CD14-positive monocyte (primary cell): Measurements from ENCODE around the gene A2M. TPM values are rescaled to one million over a fixed set of nuclear protein-coding genes. Genes with fewer than 3 reads are reported as not detected.
A peak's percentile ranks its signal among the peaks of the same experiment; 100 is the strongest.

Experiments used
- DNase-seq, 3 donors: peaks; one replicate each; pipeline ENCODE4 v3.0.0-alpha.2; 2011 to 2022
- H2AFZ ChIP-seq: 2 replicates; pipeline ENCODE4 v1.6.0; 2012; ENCODE audit warnings: mild to moderate bottlenecking, low read depth, low read length, inconsistent platforms; ENCODE audit not compliant: insufficient read depth, poor library complexity, severe bottlenecking
- H3K27ac ChIP-seq, 2 donors: 1 replicate in 1 of 2; 2 replicates in 1 of 2; pipeline ENCODE4 v1.5.1; 2012 to 2013; ENCODE audit warnings: low read length in 2 of 2, control low read depth in 1 of 2, inconsistent platforms in 1 of 2, low read depth in 1 of 2, mild to moderate bottlenecking in 1 of 2
- H3K27me3 ChIP-seq, 2 donors: one replicate each; pipeline versions ENCODE4 v1.6.0 to v1.6.1; 2011 to 2013; ENCODE audit warnings: low read length in 2 of 2; ENCODE audit not compliant: control insufficient read depth in 2 of 2, insufficient read depth in 2 of 2
- H3K36me3 ChIP-seq, 2 donors: replicated peaks in 1 of 2; 1 replicate in 1 of 2; 2 replicates in 1 of 2; pipeline versions ENCODE4 v1.5.1 to v1.6.1; 2012 to 2013; ENCODE audit warnings: low read length in 2 of 2, control low read depth in 1 of 2, inconsistent platforms in 1 of 2, mild to moderate bottlenecking in 1 of 2; ENCODE audit not compliant: insufficient read depth in 2 of 2, control insufficient read depth in 1 of 2
- H3K4me1 ChIP-seq, 2 donors: 1 replicate in 1 of 2; 2 replicates in 1 of 2; pipeline versions ENCODE4 v1.5.1 to v1.6.1; 2012 to 2013; ENCODE audit warnings: low read length in 2 of 2, control low read depth in 1 of 2, inconsistent platforms in 1 of 2, mild to moderate bottlenecking in 1 of 2, moderate library complexity in 1 of 2; ENCODE audit not compliant: insufficient read depth in 2 of 2, control insufficient read depth in 1 of 2
- H3K4me2 ChIP-seq: replicated peaks from 2 replicates; pipeline ENCODE3; 2012; ENCODE audit warnings: low read length, moderate library complexity, mild to moderate bottlenecking; ENCODE audit not compliant: poor library complexity, severe bottlenecking; ENCODE audit errors: extremely low read depth
- H3K4me3 ChIP-seq, 3 experiments: fragments of 200-600 bp in 1 of 3; sonication (generic) in 1 of 3; replicated peaks in 1 of 3; 1 replicate in 2 of 3; 2 replicates in 1 of 3; pipeline ENCODE4 v1.5.1; 2011 to 2013; ENCODE audit warnings: low read length in 3 of 3, mild to moderate bottlenecking in 3 of 3, control low read depth in 2 of 3, low read depth in 2 of 3, inconsistent platforms in 1 of 3, moderate library complexity in 1 of 3
- H3K79me2 ChIP-seq: 2 replicates; pipeline ENCODE4 v1.6.0; 2012; ENCODE audit warnings: mild to moderate bottlenecking, control low read depth, inconsistent platforms, low read length, moderate library complexity; ENCODE audit not compliant: insufficient read depth
- H3K9ac ChIP-seq: 2 replicates; pipeline ENCODE4 v1.6.0; 2017; ENCODE audit warnings: low read length, mild to moderate bottlenecking; ENCODE audit not compliant: insufficient read depth, poor library complexity, severe bottlenecking
- H3K9me3 ChIP-seq, 2 donors: replicated peaks in 1 of 2; 1 replicate in 1 of 2; 2 replicates in 1 of 2; pipeline versions ENCODE4 v1.5.1 to v1.6.1; 2012 to 2013; ENCODE audit warnings: low read length in 2 of 2, control low read depth in 1 of 2; ENCODE audit not compliant: control insufficient read depth in 1 of 2, insufficient read depth in 1 of 2
- H4K20me1 ChIP-seq: 2 replicates; pipeline ENCODE4 v1.6.0; 2012; ENCODE audit warnings: mild to moderate bottlenecking, low read length, control low read depth, moderate library complexity; ENCODE audit not compliant: insufficient read depth
- H3K27ac Mint-ChIP-seq, 7 donors: one replicate each; pipeline ENCODE4 v1.8.0; 2020; ENCODE audit warnings: mild to moderate bottlenecking in 7 of 7, mixed read lengths in 7 of 7, moderate library complexity in 6 of 7, inconsistent platforms in 2 of 7
- H3K27me3 Mint-ChIP-seq, 3 donors: one replicate each; pipeline ENCODE4 v1.8.0; 2021 to 2022; ENCODE audit warnings: low read depth in 3 of 3, mild to moderate bottlenecking in 3 of 3, mixed read lengths in 3 of 3, moderate library complexity in 3 of 3, inconsistent platforms in 1 of 3
- H3K36me3 Mint-ChIP-seq, 2 donors: one replicate each; pipeline ENCODE4 v1.8.0; 2020; ENCODE audit warnings: mixed read lengths in 2 of 2, inconsistent platforms in 1 of 2, mild to moderate bottlenecking in 1 of 2
- H3K4me1 Mint-ChIP-seq: one replicate; pipeline ENCODE4 v1.8.0; 2020; ENCODE audit warnings: mild to moderate bottlenecking, mixed read lengths
- H3K4me3 Mint-ChIP-seq, 2 donors: one replicate each; pipeline ENCODE4 v1.8.0; 2020; ENCODE audit warnings: mild to moderate bottlenecking in 2 of 2, mixed read lengths in 2 of 2, moderate library complexity in 1 of 2
- H3K9me3 Mint-ChIP-seq, 7 donors: one replicate each; pipeline ENCODE4 v1.8.0; 2020 to 2022; ENCODE audit warnings: mixed read lengths in 7 of 7, mild to moderate bottlenecking in 6 of 7, moderate library complexity in 6 of 7, inconsistent platforms in 2 of 7
- WGBS: methylation state at CpG from one replicate; pipeline ENCODE4 v1.1.5; 2013; ENCODE audit warnings: missing lambda C conversion rate; ENCODE audit not compliant: insufficient coverage; 5-methylcytosine and 5-hydroxymethylcytosine counted together
- intact Hi-C, 2 donors: fragments of 100-400 bp; cut with micrococcal nuclease; formaldehyde crosslinking; loops; one replicate each; pipeline versions ENCODE4 v1.15.0 to v1.15.1; 2023
- polyA plus RNA-seq, 3 donors: library from polyadenylated mRNA; depleted of rRNA in 1 of 3; unstranded in 2 of 3; stranded (reverse) in 1 of 3; fragments of 300-500 nt in 2 of 3; fragments of >200 nt in 1 of 3; fragmentation: Illumina TruSeq in 2 of 3; gene quantifications; 1 replicate in 2 of 3; 2 replicates in 1 of 3; pipeline ENCODE4 v1.2.3, GENCODE V29; 2012 to 2021
- TF ChIP-seq, protein P1 (sequence below): fragments of 200-600 bp; IDR thresholded peaks from one replicate; pipeline ENCODE4 v1.8.0; 2022; ENCODE audit warnings: antibody characterized with exemption, mild to moderate bottlenecking

The A2M gene
- polyA plus RNA-seq, 3 donors = 0.12 to 1.2 TPM; not detected in 1

GRCh38 chr12:9070351-9070750 is 45.4 kb downstream of the A2M start:
- whole genome bisulfite sequencing = no CpG with 5 or more reads among the region's 5 CpGs
- no peaks in the 10 kb centered on the region for H4K20me1 ChIP-seq
- Mint-ChIP-seq H3K4me1 (peaks cover 8% of the 10 kb centered on the region), H3K36me3 (no peaks in the 10 kb centered on the region), H3K27me3 (peaks cover 0 to 8% (median 6%) of the 10 kb centered on the region in 3 donors), H3K4me3 (no peak overlapping the region), H3K27ac (no peak overlapping the region), H3K9me3 (peaks cover 0 to 8% (median 0%) of the 10 kb centered on the region in 7 donors)
- no peak overlapping the region for H3K9ac ChIP-seq
- no peak for DNase-seq
- H3K4me1 ChIP-seq = peaks cover 9% of the 10 kb centered on the region in 2 donors
- TF ChIP-seq, protein P1, sequence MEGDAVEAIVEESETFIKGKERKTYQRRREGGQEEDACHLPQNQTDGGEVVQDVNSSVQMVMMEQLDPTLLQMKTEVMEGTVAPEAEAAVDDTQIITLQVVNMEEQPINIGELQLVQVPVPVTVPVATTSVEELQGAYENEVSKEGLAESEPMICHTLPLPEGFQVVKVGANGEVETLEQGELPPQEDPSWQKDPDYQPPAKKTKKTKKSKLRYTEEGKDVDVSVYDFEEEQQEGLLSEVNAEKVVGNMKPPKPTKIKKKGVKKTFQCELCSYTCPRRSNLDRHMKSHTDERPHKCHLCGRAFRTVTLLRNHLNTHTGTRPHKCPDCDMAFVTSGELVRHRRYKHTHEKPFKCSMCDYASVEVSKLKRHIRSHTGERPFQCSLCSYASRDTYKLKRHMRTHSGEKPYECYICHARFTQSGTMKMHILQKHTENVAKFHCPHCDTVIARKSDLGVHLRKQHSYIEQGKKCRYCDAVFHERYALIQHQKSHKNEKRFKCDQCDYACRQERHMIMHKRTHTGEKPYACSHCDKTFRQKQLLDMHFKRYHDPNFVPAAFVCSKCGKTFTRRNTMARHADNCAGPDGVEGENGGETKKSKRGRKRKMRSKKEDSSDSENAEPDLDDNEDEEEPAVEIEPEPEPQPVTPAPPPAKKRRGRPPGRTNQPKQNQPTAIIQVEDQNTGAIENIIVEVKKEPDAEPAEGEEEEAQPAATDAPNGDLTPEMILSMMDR = no peak
- peaks cover 0 to 6% of the 10 kb centered on the region in 2 donors for H3K9me3 ChIP-seq
- H3K79me2 ChIP-seq = no peaks in the 10 kb centered on the region
- intact Hi-C loops = no loop called here
- H3K36me3 ChIP-seq = no peaks in the 10 kb centered on the region
- H2AFZ ChIP-seq = no peak overlapping the region
- H3K4me2 ChIP-seq = no peak overlapping the region
- no peak overlapping the region for H3K4me3 ChIP-seq
- H3K27ac ChIP-seq = no peak overlapping the region
- peaks cover 0 to 3% of the 10 kb centered on the region in 2 donors for H3K27me3 ChIP-seq

- Histone ChIP-seq H4K20me1 (no peaks in the 10 kb centered on the region), H3K9me3 (peaks cover 0 to 8% of the 10 kb centered on the region in 2 donors), H3K27ac (no peak overlapping the region), H2AFZ (no peak overlapping the region), H3K4me2 (no peak overlapping the region), H3K27me3 (peaks cover 0 to 5% of the 10 kb centered on the region in 2 donors), H3K4me1 (peaks cover 15 to 18% of the 10 kb centered on the region in 2 donors), H3K9ac (no peak overlapping the region), H3K4me3 (no peak overlapping the region), H3K36me3 (no peaks in the 10 kb centered on the region), H3K79me2 (no peaks in the 10 kb centered on the region)
- Mint-ChIP-seq H3K36me3 (no peaks in the 10 kb centered on the region), H3K4me1 (peaks cover 13% of the 10 kb centered on the region), H3K27me3 (peaks cover 0 to 18% (median 4%) of the 10 kb centered on the region in 3 donors), H3K4me3 (no peak overlapping the region), H3K27ac (peak overlapping the region in 1 of 7 donors; percentile 12), H3K9me3 (peaks cover 0 to 8% (median 0%) of the 10 kb centered on the region in 7 donors)
- intact Hi-C loops = loop anchor here in 1 of 2 donors (10.0 kb wide), 1 partner anchor 206 kb away; no protein-coding TSS in a partner anchor
- 97% methylated on average over 3 of the region's 4 CpGs for WGBS
- TF ChIP-seq, protein P1 = no peak
- DNase-seq = no peak
Measured at GRCh38 chr12:9068600-9068999, 47.1 kb downstream of the A2M start.
